Measurements from ENCODE around the gene ABR.

The ABR gene

GRCh38 chr17:1025733-1026598 lies 153.8 kb downstream of the ABR start:
- no peak overlapping the region for H3K27ac ChIP-seq
- no peak for TF ChIP-seq ZFX (IDR thresholded peaks at IDR 0.05)
- TF ChIP-seq, protein P1, sequence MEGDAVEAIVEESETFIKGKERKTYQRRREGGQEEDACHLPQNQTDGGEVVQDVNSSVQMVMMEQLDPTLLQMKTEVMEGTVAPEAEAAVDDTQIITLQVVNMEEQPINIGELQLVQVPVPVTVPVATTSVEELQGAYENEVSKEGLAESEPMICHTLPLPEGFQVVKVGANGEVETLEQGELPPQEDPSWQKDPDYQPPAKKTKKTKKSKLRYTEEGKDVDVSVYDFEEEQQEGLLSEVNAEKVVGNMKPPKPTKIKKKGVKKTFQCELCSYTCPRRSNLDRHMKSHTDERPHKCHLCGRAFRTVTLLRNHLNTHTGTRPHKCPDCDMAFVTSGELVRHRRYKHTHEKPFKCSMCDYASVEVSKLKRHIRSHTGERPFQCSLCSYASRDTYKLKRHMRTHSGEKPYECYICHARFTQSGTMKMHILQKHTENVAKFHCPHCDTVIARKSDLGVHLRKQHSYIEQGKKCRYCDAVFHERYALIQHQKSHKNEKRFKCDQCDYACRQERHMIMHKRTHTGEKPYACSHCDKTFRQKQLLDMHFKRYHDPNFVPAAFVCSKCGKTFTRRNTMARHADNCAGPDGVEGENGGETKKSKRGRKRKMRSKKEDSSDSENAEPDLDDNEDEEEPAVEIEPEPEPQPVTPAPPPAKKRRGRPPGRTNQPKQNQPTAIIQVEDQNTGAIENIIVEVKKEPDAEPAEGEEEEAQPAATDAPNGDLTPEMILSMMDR (conservative IDR thresholded peaks at IDR 0.05): no peak

GRCh38 chr17:1024076-1024475 lies 155.7 kb downstream of the ABR start:
- H3K27ac ChIP-seq: no peak overlapping the region
- TF ChIP-seq ZFX (IDR thresholded peaks at IDR 0.05): no peak
- TF ChIP-seq, protein P1 (conservative IDR thresholded peaks at IDR 0.05): no peak

DNA sequence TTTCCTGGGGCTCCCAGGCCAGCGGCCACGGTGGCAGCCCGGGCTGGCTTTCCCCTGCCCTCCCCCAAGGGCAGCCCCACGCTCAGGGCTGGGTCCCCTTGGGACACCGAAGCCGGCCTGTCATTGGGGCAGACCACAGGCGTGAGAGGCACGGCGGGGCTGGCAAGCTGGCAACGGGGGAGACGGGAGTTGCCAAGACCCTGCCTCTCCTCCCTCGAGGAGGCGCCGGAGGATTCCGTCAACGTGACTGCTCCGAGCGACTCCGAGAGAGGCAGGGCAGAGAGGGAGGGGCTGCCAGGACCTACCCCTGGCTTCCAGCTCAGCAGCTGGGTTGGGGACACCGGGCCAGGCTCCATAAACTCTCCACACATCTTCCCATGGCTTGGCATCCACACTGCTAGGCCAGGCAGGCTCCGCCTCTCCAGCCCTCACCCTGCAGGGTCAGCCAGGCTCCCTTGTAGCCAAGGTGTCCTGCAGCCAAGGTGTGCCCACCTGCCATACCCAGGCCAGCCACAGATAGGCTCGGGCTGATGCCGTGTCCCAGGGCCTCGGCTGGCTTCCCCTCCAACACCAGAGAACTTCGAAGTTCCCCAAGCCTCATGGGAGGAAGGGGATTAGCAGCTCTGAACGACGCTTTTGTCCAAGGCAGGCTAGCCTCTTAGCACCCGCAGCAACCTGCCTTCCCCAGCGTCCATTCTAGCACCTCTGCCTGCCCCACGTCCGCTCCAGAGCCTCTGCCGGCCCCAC lies 157.3 kb downstream of the ABR start:
- TF ChIP-seq, protein P1 (conservative IDR thresholded peaks at IDR 0.05): no peak
- no peak for TF ChIP-seq ZFX (IDR thresholded peaks at IDR 0.05)
- no peak overlapping the region for H3K27ac ChIP-seq

- H3K27ac ChIP-seq: no peak overlapping the region
- TF ChIP-seq ZFX (IDR thresholded peaks at IDR 0.05): no peak
- TF ChIP-seq, protein P1 (conservative IDR thresholded peaks at IDR 0.05): no peak
These were observed 158.6 kb downstream of the ABR start for GRCh38 chr17:1021147-1021546.

- no peak for TF ChIP-seq ZFX (IDR thresholded peaks at IDR 0.05)
- TF ChIP-seq, protein P1 (conservative IDR thresholded peaks at IDR 0.05): no peak
- H3K27ac ChIP-seq: no peak overlapping the region
These were observed 160.3 kb downstream of the ABR start for GRCh38 chr17:1019451-1019850.

DNA sequence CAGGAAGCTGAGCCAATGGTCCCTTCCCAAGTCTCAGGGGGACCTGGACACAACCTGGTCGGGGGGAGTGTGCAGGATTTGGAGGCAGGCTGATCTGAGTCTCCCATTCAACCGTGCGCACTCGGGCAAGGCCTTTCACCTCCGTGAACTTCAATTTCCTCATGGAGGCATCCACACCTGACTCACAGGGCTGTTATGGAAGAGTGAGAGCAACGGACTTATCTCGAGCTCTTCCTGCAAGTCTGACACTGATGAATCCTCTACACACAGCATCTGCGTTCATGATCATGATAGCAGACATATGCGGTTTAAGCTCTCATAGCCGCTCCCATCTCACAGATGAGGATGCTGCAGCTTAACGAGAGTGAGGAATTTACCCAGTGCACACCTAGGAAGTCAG lies 161.2 kb downstream of the ABR start:
- TF ChIP-seq ZFX (IDR thresholded peaks at IDR 0.05): no peak
- TF ChIP-seq, protein P1 (conservative IDR thresholded peaks at IDR 0.05): no peak
- no peak overlapping the region for H3K27ac ChIP-seq

- H3K27ac ChIP-seq: no peak overlapping the region
- TF ChIP-seq ZFX (IDR thresholded peaks at IDR 0.05): no peak
- TF ChIP-seq, protein P1 (conservative IDR thresholded peaks at IDR 0.05): no peak
These were observed 166.1 kb downstream of the ABR start for GRCh38 chr17:1013729-1014090.

All from C4-2B (cell line).